Forelimb muscle (tissue), 1 donor: ENCODE results near the gene ESF1. TPM values are rescaled to one million over a fixed set of nuclear protein-coding genes. Genes with fewer than 3 reads are reported as not detected.
"Not testable (repeated sequence)": the region's sequence is repeated elsewhere in the genome, so short reads cannot be mapped to it uniquely, and the experiment has no call there.

ENCODE experiments used
- DNase-seq: peaks from one replicate; pipeline ENCODE4 v3.0.0-alpha.2; 2013; ENCODE audit warnings: low read depth
- polyA plus RNA-seq: library from polyadenylated mRNA; unstranded; fragments of 120-200 nt; gene quantifications from one replicate; pipeline ENCODE4 v1.2.1, GENCODE V29; 2013; ENCODE audit not compliant: insufficient read length

The ESF1 gene
- polyA plus RNA-seq, 1 donor = 14.5 TPM

DNA sequence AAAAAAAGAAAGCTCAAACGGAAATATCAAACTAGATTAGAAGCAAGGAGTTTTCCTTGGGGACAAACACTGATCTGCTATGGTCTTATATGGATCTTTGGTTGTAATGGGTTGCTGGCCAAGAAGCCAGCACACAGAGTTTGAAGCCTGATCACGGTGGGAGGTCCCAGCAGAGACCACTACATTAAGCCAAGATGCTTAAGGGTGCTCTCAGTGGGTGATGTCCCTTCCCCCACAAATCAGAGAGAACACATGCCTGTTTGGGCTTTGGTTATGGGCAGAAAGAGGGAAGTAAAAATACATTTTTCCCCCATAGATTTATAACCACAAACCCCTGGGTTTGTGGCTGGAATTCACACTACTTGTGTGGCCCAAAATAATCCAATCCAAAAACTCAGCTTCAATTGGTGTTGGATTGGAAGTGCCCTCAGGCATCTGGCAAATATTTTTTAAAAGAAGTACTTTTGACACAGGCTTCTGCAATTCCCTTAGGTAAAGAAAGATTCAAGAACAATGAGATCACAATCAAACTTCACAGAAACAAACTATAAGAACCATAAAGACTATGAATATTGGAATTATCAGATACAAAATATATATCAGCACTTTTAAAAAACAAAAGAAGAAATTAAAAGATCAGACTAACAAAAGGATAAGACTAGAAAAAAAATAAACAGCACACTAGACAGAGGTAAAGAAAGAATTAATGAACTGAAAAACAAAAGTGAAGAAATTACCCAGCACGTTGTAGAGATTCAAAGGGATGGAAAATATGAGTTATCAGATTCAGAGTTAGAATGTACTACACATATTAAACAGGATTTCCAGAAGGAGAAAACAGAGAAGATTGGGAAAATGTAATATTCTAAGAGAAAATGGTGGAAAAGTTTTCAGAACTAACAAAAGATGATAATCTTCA, 44.7 kb downstream of the ESF1 start:
- DNase-seq = no peak

- not testable (repeated sequence) for DNase-seq
Observed at GRCh38 chr20:13738187-13738586, 46.5 kb downstream of the ESF1 start.

DNA sequence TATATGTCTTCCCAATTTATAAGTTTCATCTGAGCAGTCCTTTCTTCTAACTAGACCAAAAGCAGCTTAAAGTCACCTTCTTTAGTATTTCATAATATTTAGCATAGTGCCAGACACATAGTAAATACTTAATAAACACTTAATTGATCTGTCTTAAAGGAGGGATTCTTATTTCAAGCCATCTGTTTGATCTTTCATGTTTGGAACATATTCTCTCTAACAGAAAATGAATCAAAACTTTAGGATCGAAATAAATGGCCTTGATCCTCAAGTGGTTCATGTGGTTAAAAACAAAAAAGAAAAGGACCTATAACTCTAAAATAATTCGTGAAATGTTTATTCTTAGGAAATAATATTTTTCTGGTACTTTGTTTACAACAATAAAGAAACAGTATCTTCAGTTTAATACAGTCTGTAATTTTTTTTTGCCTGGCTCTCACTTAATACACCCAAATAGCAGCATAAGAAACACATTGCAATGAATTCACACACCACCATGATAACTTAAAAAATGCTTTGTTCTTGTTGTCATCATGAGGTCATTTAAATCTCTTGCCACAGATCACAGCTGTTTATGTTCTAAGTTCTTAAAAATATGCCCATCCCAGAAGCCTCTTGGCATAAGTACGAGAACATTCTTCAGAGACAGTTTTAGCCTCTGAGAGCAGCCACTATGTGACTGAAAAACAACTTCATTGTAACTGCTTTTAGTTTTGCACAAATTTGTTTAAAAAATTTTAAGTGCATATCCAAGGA, 48.1 kb downstream of the ESF1 start:
- DNase-seq = peak; percentile 14

GRCh38 chr20:13735826-13736225, 48.9 kb downstream of the ESF1 start:
- no peak for DNase-seq

GRCh38 chr20:13723011-13723410, 61.7 kb downstream of the ESF1 start:
- no peak for DNase-seq

- DNase-seq = no peak
Observed at GRCh38 chr20:13718171-13718570, 66.5 kb downstream of the ESF1 start.

DNA sequence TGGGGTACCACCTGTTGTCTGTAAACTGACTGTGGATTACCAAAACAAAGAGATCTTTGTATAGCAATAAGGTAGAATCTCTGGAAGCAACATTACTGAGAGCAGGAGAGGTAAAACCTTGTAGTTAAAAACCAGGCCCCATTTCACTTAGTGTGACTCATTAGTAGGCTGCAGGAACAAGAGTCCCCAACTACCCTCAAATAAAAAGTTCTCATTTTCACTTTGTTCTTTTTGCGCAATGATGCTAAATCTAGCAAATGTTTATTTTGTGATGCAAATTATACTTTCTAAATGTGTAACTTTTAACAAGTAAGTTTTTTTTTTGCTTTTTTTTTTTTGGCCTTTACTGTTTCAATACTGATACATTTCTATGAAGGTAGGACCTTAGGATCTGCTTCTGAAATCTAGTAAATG, 67.1 kb downstream of the ESF1 start:
- DNase-seq = no peak

GRCh38 chr20:13715171-13715570, 69.5 kb downstream of the ESF1 start:
- no peak for DNase-seq

- DNase-seq = no peak
Observed at GRCh38 chr20:13708234-13708633, 76.5 kb downstream of the ESF1 start.

GRCh38 chr20:13703265-13703664, 81.5 kb downstream of the ESF1 start:
- DNase-seq = no peak

DNA sequence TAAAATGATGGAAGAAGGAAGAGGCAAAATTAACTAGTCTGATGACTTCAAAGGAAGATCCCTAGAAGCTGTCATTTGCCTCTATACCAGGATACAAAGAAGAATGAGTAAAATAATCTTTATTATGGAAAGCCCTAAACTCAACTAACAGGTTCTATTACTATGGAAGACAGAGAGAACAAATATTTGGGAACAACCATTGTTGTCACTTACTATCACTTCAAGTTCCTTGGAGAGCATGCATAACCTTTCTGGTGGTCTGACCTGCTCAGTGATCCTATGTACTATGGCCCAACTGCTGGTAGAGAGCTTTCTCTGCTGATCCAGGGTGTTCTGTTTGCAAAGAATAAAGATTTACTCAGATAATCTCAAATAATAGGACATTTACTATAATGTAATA, 83.2 kb downstream of the ESF1 start:
- DNase-seq = no peak

DNA sequence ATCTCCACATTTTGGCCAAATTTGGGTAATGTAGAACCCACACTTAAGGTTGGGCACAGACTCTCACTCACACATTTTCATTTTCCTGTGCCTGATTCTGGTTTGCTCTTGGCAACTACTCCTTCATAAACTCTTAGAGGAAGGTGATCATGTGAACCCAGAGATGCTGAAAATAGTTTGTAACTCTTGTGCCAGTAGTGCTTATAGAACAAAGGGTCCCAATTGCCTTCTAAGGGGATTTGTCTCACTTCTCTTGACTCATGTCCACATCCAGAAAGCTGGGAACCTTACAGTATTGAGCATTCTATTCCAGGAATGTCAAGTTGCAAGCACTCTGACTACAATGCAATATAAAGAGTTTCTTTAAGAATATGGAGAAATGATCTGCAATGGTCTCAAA, 84.0 kb downstream of the ESF1 start:
- no peak for DNase-seq

GRCh38 chr20:13694420-13695150, 90.1 kb downstream of the ESF1 start:
- DNase-seq = no peak

DNA sequence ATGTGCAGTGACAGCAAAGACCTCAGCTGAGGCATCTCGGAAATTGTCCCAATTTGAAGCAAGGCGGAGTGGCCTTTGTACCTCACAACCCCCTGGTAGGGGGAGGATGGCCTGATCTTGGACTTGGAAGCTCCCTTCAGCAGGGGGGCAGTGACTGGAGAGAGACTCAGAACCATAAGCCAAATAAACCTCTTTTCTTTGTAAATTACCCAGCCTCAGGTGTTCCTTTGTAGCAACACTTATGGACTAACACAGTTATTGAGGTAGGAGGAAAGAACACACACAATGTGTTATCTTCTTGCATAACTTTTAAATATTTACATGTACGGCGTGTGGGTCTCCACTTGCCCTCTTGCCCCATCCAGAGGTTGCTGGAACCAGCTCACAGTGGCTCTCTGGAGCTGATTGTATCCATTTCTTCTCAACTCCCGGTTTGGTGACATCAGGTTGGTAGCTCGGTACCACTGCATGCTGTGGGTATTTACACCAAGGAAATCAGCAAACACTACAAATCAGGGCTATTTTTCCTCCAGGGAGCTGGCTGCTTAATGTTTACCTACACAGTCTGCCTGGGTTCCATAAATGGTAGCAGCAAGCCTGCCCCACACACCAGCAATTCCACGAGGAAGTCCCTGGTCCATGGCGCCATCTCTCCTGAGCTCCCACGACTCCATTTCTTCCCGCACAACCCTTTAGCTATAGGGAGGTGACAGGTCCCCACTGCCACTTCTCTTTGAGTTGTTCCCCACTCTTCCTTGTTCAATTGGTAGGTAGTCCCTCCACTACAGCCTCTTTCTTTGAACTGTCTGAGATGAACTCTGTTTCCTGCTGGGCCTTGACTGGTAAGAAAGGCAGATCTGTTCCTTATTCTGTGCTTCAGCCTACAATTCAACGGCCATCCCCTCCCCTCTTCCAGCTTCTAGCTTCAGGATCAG, 91.7 kb downstream of the ESF1 start:
- DNase-seq = no peak

GRCh38 chr20:13690943-13691342, 93.8 kb downstream of the ESF1 start:
- peak; percentile 63 for DNase-seq

DNA sequence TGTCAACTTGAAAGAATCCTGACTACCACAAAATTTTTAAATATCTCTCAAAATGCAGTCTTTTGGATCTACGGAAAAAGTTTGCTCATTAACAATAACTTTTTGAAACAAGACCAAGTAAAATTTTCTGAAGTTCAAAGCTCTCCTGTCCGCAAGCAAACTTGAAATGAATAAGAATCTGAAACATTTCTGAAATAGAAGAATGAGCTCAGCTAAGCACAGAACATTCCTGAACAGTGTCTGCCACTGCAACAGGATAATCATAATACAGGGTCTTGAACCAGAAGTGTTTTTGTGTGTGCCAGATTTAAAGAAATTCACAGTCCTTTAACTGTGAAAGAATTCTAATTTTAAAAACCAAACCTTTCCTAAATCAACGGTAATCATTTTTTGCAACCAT, 96.9 kb downstream of the ESF1 start:
- no peak for DNase-seq

DNA sequence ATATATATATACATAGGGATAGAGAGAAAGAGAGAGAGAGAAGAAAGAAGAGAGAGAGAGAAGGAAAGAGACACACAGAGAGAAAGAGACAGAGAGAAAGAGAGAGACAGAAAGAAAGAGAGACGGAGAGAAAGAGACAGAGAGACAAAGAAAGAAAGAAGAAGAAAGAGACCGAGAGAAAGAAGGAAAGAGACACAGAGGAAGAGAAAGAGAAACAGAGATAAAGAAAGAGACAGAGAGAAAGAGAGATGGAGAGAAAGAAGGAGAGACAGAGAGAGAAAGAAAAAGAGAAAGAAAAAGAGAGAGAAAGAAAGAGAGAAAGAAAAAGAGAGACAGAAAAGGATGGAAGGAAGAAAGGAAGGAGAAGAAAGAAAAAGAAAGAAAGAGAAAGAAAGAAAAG, 99.1 kb downstream of the ESF1 start:
- DNase-seq = no peak

GRCh38 chr20:13684566-13685222, 100.0 kb downstream of the ESF1 start:
- no peak for DNase-seq

DNA sequence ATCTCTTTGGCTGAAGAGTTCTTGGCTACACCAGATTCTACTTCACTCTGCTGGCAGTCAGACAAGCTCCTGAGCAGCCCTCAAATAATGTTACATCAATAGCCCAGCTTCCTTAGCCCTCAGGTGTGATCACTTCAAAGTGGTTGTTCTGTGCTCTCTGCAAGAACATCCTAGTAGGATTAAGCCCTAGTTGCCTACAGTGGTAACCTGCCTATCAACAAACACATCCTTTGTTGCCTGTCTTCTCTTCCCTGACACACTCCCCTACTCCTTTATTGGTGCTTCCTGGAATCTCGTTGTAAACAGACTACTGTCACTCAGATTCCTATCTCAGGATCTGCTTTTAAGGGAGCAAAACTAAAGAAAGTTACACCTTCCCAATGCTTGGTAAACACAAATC, 100.9 kb downstream of the ESF1 start:
- DNase-seq = no peak

- DNase-seq = no peak
Observed at GRCh38 chr20:13681248-13682125, 103.2 kb downstream of the ESF1 start.
